Choroid plexus epithelial cell (primary cell): ENCODE measurements around the gene PSRC1.

Source experiments
- DNase-seq: peaks from one replicate; pipeline ENCODE4 v3.0.0-alpha.2; 2010; ENCODE audit warnings: low read depth
- H3K4me3 ChIP-seq: 2 replicates; pipeline ENCODE4 v1.5.1; 2011; ENCODE audit warnings: low read depth, mild to moderate bottlenecking, control low read depth, low read length, moderate library complexity
- TF ChIP-seq, protein P1 (sequence below): conservative IDR thresholded peaks from 2 replicates; pipeline ENCODE4 v1.5.1; 2011; ENCODE audit warnings: low read depth, mild to moderate bottlenecking, control low read depth, inconsistent platforms, low read length, moderate library complexity

PSRC1 gene

DNA sequence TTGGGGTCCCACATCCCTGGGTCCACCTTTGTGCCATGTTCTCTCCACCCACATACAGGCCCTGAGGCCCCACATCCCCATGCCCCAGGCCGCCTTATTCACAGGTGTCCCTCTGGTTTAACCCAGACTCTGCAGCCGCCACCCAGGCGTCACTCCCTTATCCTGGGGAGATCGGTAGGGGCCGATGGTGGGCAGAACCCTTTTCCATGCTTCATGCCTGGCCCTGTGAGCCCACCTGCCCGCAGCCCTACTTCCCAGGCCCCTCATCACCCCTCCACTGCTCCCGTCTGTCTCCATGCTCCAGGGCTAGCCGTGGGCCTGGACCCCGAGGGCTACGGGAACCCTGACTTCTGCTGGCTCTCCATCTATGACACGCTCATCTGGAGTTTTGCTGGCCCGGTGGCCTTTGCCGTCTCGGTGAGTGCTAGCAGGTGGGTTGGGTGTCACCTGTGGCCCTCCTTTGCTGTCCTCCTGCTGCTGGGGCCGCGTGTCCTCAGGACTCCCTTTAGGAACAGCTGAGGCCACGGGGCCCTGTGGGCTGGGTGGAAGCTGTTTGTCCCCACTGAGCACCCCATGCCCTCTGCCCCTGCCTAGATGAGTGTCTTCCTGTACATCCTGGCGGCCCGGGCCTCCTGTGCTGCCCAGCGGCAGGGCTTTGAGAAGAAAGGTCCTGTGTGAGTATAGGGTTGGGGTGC is 12.2 kb downstream of the PSRC1 start:
- no peak overlapping the region for H3K4me3 ChIP-seq
- TF ChIP-seq, protein P1, sequence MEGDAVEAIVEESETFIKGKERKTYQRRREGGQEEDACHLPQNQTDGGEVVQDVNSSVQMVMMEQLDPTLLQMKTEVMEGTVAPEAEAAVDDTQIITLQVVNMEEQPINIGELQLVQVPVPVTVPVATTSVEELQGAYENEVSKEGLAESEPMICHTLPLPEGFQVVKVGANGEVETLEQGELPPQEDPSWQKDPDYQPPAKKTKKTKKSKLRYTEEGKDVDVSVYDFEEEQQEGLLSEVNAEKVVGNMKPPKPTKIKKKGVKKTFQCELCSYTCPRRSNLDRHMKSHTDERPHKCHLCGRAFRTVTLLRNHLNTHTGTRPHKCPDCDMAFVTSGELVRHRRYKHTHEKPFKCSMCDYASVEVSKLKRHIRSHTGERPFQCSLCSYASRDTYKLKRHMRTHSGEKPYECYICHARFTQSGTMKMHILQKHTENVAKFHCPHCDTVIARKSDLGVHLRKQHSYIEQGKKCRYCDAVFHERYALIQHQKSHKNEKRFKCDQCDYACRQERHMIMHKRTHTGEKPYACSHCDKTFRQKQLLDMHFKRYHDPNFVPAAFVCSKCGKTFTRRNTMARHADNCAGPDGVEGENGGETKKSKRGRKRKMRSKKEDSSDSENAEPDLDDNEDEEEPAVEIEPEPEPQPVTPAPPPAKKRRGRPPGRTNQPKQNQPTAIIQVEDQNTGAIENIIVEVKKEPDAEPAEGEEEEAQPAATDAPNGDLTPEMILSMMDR = no peak
- no peak for DNase-seq

DNA sequence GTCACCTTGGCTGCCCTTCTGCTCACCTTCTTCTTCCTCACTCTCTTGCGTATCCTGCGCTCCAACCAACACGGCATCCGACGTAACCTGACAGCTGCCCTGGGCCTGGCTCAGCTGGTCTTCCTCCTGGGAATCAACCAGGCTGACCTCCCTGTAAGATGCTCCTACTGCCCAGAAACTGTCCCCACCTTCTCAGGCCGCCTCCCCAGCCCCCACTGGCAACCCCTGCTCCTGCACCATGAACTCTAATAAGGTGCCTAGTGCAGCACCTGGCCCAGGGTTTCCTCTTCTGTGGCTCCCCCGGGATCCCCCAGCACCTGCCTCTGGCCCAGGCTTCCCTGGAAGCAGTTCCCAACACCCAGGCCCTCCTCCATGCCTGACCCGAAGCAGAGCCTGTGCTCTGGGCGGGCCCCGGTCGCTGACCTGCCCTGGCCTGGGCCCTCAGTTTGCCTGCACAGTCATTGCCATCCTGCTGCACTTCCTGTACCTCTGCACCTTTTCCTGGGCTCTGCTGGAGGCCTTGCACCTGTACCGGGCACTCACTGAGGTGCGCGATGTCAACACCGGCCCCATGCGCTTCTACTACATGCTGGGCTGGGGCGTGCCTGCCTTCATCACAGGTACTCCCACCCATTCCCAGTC is 12.8 kb downstream of the PSRC1 start:
- TF ChIP-seq, protein P1 = no peak
- no peak overlapping the region for H3K4me3 ChIP-seq
- DNase-seq = no peak

DNA sequence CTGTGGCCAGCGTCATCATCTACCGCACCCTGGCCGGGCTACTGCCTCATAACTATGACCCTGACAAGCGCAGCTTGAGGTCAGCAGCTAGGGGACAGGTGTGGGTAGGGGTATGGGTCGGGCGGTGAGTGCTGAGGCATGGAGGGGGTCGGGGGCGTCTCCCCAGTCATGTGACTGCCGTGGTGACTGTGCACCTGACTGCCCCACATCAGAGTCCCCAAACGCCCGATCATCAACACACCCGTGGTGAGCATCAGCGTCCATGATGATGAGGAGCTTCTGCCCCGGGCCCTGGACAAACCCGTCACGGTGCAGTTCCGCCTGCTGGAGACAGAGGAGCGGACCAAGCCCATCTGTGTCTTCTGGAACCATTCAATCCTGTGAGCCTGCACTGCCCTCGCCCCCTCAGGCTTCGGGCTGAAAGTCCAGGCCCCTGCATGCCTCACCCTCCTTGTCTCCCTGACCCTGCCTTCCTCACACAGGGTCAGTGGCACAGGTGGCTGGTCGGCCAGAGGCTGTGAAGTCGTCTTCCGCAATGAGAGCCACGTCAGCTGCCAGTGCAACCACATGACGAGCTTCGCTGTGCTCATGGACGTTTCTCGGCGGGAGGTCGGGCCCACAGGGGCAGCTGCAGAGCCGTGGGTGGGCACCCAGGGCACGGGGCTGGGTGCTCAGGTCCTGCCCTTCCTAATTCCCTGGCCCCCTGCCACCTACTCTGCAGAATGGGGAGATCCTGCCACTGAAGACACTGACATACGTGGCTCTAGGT is 13.5 kb downstream of the PSRC1 start:
- TF ChIP-seq, protein P1 = no peak
- no peak for DNase-seq
- no peak overlapping the region for H3K4me3 ChIP-seq

DNA sequence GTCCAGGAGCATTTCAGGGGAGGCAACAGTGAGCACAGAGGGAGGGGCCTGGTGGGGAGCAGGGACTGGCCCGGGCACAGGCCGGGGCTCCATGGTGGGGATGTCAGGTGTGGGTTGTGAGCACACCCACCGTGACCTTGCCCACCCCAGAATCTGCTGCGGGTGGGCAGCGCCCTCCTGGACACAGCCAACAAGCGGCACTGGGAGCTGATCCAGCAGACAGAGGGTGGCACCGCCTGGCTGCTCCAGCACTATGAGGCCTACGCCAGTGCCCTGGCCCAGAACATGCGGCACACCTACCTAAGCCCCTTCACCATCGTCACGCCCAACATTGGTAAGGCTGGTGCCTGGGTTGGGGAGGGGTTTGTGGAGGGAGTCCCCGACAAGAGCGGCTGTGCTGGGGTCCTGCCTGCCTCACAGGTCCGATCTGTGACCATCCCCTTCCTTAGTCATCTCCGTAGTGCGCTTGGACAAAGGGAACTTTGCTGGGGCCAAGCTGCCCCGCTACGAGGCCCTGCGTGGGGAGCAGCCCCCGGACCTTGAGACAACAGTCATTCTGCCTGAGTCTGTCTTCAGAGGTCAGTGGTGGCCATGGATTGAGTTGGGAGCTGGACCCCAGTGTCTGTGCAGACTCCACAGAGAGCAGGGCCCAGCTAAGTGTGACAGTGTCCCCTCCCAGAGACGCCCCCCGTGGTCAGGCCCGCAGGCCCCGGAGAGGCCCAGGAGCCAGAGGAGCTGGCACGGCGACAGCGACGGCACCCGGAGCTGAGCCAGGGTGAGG is 14.3 kb downstream of the PSRC1 start:
- H3K4me3 ChIP-seq = no peak overlapping the region
- TF ChIP-seq, protein P1 = no peak
- no peak for DNase-seq

DNA sequence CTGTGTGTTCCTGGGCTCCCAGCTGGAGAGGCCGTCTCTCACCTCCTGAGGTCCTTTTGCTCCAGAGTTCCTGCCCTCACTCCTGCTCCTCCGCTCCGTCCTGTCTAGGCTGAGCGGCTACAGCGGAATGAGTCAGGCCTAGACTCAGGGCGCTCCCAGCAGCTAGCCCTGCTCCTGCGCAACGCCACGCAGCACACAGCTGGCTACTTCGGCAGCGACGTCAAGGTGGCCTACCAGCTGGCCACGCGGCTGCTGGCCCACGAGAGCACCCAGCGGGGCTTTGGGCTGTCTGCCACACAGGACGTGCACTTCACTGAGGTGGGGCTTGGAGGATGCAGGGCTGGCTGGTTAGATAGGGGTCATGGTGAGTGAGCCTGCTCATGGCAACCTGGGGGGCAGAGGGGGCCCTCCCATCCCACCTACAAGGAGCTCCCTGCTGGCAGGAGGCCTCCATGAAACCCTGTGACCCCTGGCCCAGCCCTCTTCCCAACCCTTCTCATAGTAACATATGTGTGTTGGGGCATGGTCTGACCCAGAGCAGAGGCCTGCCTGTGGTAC is 15.1 kb downstream of the PSRC1 start:
- no peak overlapping the region for H3K4me3 ChIP-seq
- DNase-seq = no peak
- TF ChIP-seq, protein P1 = no peak

DNA sequence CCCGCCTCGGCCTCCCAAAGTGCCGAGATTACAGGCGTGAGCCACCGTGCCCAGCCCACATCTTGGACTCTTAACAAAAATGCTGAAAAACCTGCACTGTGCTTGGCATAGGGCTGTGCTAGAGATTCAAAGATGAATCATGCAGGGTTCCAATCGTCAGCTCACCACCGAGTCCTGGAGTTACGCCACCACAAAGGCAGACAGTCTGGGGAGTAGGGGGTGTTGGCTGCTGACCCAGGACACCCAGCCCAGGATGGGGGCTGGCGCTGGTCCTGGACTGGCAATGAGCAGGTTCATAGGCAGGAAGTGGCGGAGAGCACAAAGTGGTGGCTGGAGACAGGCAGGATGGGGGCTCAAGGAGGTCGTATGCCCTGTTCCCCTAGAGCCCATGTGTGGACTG is 16.0 kb downstream of the PSRC1 start:
- no peak overlapping the region for H3K4me3 ChIP-seq
- peak; percentile 51 for DNase-seq
- TF ChIP-seq, protein P1 = no peak
